GM12875 (cell line): ENCODE results near the gene TLL2.
"Not testable (repeated sequence)": the region's sequence is repeated elsewhere in the genome, so short reads cannot be mapped to it uniquely, and the experiment has no call there.

ENCODE experiments used
- H3K4me3 ChIP-seq: one replicate; pipeline ENCODE4 v1.5.1; 2011; ENCODE audit warnings: low read depth, low read length, control low read depth
- TF ChIP-seq, protein P1 (sequence below): IDR thresholded peaks from 2 replicates; pipeline ENCODE4 v1.5.1; 2011; ENCODE audit warnings: low read depth, mild to moderate bottlenecking, control low read depth, inconsistent platforms, low read length, moderate library complexity, borderline replicate concordance; ENCODE audit not compliant: insufficient read depth

TLL2 gene

DNA sequence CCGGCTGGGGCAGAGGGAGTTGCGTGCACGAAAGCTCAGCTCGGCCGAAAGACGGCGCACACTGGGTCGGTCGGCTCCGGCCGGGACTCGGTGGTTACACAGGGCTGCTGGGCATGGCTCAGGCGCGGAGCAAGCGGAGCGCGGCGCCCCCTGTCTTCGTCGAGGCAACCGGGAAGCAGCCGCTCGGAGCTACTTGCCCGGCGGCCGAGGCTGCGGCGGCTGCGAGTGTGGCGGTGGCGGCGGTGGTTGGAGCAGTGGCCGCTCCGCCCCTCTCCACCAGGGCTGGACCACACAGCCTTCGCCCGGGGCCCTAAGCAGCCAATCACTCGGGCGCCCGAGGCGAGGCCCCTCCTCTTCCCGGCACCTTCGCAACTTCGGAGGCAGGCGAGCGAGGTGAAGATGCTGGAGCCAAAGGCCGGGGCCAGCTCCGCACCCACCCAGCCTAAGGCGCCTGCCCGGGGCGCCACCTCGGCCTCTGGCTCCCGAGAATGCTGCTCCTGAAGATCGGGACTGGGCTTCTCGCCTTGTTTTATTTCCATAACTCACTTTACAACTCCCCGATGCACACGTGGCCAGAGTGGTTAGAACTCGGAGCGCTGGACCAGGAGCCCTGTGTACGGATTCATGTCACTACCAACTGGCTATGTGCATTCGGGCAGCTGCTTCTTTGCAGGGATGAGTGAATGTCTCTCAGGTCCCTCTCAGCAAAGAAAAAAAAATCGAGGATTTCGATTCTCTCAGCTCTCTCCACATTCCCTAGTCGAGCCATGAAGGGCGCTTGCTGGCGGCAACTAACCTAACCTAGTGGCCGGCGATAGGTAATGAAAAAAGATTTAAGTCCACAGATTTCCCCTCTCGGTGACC, at the start of gene TLL2:
Gene TLL2 (minus strand): TSS at position 229 of the 864 bp plus-strand sequence. CDS start 241 bp downstream, outside the sequence.
- H3K4me3 ChIP-seq = peak within 1 kb of the TSS; percentile 66
- TF ChIP-seq, protein P1, sequence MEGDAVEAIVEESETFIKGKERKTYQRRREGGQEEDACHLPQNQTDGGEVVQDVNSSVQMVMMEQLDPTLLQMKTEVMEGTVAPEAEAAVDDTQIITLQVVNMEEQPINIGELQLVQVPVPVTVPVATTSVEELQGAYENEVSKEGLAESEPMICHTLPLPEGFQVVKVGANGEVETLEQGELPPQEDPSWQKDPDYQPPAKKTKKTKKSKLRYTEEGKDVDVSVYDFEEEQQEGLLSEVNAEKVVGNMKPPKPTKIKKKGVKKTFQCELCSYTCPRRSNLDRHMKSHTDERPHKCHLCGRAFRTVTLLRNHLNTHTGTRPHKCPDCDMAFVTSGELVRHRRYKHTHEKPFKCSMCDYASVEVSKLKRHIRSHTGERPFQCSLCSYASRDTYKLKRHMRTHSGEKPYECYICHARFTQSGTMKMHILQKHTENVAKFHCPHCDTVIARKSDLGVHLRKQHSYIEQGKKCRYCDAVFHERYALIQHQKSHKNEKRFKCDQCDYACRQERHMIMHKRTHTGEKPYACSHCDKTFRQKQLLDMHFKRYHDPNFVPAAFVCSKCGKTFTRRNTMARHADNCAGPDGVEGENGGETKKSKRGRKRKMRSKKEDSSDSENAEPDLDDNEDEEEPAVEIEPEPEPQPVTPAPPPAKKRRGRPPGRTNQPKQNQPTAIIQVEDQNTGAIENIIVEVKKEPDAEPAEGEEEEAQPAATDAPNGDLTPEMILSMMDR = peak; percentile 39

DNA sequence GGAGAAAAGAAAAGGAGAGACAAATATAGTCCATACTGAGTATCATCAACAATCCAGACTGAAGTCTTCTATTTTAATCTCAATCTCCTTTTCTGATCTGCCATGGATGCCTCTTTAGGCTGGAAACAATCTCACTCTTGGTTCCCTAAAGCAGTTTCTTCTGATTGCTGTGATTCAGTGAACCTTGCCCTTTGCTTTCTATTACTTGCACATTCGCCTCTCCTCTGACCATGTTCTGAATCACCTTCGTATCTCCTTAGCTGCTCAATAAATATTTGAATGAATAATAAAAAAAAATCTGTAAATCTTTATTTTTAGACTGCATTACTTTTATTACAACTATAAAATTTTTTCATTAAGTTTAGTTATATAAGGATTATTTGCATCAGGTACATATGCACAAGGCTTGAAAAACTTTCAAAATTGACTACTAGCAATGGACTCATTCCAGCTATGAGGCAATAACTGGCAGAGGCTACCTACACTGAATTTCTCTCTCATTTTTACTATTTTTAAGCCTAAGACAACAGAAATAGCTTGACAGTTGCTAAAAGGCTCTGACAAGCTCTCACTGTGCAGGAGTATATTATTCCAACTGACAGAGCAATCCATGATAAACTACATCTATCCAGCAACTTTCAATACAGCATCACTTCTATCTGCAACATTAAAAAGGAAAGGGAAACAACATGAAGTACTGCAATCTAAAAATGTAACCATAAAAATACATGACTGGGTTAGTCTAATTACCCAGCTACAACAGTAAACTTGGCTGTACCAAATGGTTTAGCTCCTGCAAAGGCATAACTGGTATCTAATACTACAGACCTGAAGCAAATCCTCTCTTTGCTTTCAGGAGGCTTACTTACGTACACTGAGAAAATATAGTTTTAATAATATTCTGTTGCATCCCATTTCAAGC, 47.5 kb upstream of the TLL2 start:
- TF ChIP-seq, protein P1 = no peak
- H3K4me3 ChIP-seq = no peak overlapping the region

DNA sequence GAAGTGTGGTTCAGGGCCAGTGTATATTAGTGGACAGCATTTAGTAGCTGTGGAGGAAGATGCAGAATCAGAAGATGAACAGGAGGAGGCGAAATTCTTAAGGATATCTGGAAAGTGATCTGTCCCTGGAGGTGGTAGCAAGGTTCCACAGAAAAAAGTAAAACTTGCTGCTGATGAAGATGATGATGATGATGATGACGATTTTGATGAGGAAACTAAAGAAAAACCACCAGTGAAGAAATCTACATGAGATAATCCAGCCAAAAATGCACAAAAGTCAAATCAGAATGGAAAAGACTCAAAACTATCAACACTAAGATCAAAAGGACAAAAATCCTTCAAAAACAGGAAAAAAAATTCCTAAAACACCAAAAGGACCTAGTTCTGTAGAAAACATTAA, 46.8 kb upstream of the TLL2 start:
- TF ChIP-seq, protein P1 = no peak
- no peak overlapping the region for H3K4me3 ChIP-seq

DNA sequence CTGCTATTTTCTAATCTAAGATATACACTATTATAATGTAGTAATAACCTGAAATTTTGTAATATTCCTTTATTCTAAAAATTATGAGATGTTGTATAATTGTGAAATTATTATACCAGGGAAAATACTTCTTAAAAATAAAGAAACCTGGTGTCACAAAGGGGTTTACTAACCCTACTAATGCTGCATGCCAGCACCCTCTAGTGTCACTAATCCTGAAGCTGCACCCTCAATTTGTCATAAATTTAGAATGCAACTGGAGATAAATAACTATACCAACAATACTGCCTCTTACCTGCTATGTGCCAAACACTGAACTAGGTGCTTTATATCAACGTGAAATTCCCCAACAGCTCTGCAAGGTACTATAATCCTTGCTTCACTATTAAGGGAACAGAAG, 42.3 kb upstream of the TLL2 start:
- no peak overlapping the region for H3K4me3 ChIP-seq
- TF ChIP-seq, protein P1 = peak; percentile 14; the same call in 1 of the 2 replicates

DNA sequence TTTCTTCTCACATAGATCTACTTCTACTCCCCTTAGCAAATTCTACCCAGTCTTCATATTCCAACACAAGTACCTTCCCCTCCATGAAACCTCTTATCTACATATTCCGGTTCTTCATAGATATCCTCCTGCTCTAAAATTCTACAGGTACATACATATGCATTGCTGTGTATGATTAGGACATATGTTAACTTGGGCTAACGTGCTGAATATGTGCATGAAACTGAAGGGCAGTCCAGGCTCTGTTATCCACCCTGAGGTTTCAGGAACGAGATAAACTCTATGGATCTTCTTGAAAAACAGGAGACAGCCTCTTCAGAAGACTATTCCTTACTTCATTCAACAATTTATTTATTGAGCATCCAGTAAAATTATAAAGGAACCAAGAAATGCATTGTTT, 41.6 kb upstream of the TLL2 start:
- no peak overlapping the region for H3K4me3 ChIP-seq
- TF ChIP-seq, protein P1 = no peak

DNA sequence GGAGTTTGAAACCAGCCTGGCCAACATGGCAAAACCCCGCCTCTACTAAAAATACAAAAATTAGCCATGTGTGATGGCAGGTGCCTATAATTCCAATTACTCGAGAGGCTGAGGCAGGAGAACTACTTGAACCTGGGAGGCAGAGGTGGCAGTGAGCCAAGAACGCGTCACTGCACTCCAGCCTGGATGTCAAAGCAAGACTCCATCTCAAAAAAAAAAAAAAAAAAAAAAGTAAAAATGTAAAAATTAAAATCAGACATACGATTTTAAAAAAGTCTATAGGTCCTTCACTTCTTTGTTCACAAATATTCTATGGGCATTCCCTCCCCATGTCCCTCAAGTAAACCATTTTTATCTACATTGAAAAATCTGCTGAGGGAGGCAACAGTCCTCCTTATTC, 34.9 kb upstream of the TLL2 start:
- TF ChIP-seq, protein P1 = no peak
- no peak overlapping the region for H3K4me3 ChIP-seq

DNA sequence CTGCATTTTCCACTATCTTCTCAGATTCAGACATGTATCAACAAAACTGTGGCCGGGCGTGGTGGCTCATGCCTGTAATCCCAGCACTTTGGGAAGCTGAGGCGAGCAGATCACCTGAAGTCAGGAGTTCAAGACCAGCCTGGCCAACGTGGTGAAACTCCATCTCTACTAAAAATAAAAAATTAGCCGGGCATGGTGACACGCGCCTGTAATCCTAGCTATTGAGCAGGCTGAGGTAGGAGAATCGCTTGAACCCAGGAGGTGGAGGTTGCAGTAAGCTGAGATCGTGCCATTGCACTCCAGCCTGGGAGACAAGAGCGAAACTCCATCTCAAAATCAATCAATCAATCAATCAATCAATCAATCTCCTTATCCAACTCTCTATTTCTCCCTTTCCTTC, 31.8 kb upstream of the TLL2 start:
- not testable (repeated sequence) for H3K4me3 ChIP-seq
